K562 (cell line): ENCODE results near the gene ACAA2.

Experiments used
- BACH1 ChIP-seq: fragments of 200-800 bp; sonication (Bioruptor generic); IDR thresholded peaks from 2 replicates; pipeline ENCODE4 v1.6.1; 2016; ENCODE audit warnings: missing genetic modification characterization, missing compliant biosample characterization
- BHLHE40 ChIP-seq: IDR thresholded peaks from 2 replicates; pipeline ENCODE4 v1.6.1; 2011; ENCODE audit warnings: low read length, improper control_type of control experiment
- RNF219 ChIP-seq: fragments of 250-450 bp; sonication (Bioruptor Pico); IDR thresholded peaks from 2 replicates; pipeline ENCODE4 v1.5.0; 2022; ENCODE audit warnings: mild to moderate bottlenecking
- SREBF1 ChIP-seq: fragments of 150-350 bp; IDR thresholded peaks from 2 replicates; pipeline ENCODE4 v1.6.1; 2014; ENCODE audit warnings: antibody characterized with exemption, low read depth, low read length, borderline replicate concordance
- TEAD4 ChIP-seq, 2 experiments: sonication (generic) in 1 of 2; formaldehyde crosslinking in 1 of 2; IDR thresholded peaks; 2 replicates each; pipeline versions ENCODE4 v1.6.1 to v1.8.0; 2012 to 2022; ENCODE audit warnings: borderline replicate concordance in 1 of 2, inconsistent platforms in 1 of 2, low read length in 1 of 2, mild to moderate bottlenecking in 1 of 2, missing genetic modification reagents in 1 of 2

- TF ChIP-seq SREBF1 (no peak), BHLHE40 (no peak), TEAD4 (IDR thresholded peaks at IDR 0.05; ENCODE audit: low read length) (no peak), TEAD4 (CRISPR knock-in tag; IDR thresholded peaks at IDR 0.05; ENCODE audit: borderline replicate concordance) (no peak), RNF219 (CRISPR knock-in tag) (no peak), BACH1 (tag) (no peak)
These were observed 41.3 kb upstream of the ACAA2 start for GRCh38 chr18:49854681-49855080.
